ENCODE data around the gene ARHGEF2.

DNA sequence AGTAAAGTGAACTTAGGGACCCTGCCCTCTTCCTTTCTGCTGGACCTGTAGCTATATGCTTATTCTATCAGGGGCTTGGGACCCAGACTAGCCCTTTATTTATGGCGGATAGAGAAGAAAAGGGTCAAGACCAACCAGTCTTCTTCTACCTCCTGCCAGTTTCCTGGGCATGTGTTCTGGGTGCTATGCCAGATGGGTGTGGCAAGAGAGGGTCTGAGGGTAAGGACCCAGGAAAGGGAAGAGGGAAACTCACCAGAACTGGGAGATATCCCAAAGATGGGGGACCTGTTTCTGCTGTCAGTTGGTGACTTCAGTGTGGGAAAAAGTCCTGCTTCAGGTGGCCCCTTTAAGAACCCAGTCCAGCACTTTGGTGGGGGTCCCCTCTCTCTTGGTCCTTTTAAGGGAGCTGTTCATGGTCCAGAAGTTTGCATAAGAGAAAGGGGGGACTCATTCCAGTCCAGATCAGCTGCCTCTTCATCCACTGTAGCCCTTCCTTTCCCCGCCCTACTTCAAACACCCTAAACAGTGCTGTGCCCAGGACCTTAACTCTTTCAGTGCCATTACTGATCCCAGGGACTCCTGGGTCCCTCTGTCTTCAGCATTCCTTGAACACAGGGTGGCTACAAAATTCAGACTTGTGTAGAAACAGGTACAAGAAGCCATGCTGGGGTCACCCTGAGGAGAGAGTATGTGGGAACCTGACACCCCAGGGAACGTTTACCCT, 24.0 kb upstream of the ARHGEF2 start:
- TF ChIP-seq, protein P1, sequence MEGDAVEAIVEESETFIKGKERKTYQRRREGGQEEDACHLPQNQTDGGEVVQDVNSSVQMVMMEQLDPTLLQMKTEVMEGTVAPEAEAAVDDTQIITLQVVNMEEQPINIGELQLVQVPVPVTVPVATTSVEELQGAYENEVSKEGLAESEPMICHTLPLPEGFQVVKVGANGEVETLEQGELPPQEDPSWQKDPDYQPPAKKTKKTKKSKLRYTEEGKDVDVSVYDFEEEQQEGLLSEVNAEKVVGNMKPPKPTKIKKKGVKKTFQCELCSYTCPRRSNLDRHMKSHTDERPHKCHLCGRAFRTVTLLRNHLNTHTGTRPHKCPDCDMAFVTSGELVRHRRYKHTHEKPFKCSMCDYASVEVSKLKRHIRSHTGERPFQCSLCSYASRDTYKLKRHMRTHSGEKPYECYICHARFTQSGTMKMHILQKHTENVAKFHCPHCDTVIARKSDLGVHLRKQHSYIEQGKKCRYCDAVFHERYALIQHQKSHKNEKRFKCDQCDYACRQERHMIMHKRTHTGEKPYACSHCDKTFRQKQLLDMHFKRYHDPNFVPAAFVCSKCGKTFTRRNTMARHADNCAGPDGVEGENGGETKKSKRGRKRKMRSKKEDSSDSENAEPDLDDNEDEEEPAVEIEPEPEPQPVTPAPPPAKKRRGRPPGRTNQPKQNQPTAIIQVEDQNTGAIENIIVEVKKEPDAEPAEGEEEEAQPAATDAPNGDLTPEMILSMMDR (IDR thresholded peaks at IDR 0.05; ENCODE audit: insufficient read depth, low read length, poor library complexity, severe bottlenecking): no peak
- TF ChIP-seq EZH2phosphoT487 (conservative IDR thresholded peaks at IDR 0.05; ENCODE audit: low read length): no peak

Measured in SU-DHL-6 (cell line).